Bone marrow (tissue), 2 donors: ENCODE results near the gene VSTM1.
"Not testable (repeated sequence)": the region's sequence is repeated elsewhere in the genome, so short reads cannot be mapped to it uniquely, and the experiment has no call there.

ENCODE experiments used
- DNase-seq, 2 donors: peaks; one replicate each; lab custom pipeline; 2025; lab: John Stamatoyannopoulos, UW

VSTM1 gene

GRCh38 chr19:54073829-54074228, 10.1 kb upstream of the VSTM1 start:
- DNase-seq = no peak

- DNase-seq = no peak
Measured at GRCh38 chr19:54069470-54069869, 5.8 kb upstream of the VSTM1 start.

GRCh38 chr19:54062643-54063042, 1.1 kb downstream of the VSTM1 start:
- no peak for DNase-seq

- no peak for DNase-seq
Measured at GRCh38 chr19:54047616-54048015, 16.1 kb downstream of the VSTM1 start.

DNA sequence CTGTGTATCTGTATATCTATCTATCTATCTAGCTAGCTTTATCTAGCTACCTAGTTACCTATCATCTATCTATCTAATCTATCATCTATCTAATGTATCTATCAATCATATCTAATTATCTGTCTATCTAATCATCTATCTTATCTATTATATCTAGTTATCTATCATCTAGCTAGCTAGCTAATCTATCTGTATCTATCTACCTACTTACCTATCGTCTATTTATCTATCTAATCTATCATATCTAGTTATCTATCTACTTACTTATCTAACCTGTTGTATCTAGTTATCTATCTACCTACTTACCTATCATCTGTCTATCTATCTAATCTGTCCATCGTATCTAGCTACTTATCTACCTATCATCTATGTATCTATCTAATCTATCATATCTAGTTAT, 17.9 kb downstream of the VSTM1 start:
- DNase-seq = no peak

- DNase-seq = no peak
Measured at GRCh38 chr19:54042989-54043388, 20.7 kb downstream of the VSTM1 start.

- no peak for DNase-seq
Measured at GRCh38 chr19:54041969-54042606, 21.6 kb downstream of the VSTM1 start.

DNA sequence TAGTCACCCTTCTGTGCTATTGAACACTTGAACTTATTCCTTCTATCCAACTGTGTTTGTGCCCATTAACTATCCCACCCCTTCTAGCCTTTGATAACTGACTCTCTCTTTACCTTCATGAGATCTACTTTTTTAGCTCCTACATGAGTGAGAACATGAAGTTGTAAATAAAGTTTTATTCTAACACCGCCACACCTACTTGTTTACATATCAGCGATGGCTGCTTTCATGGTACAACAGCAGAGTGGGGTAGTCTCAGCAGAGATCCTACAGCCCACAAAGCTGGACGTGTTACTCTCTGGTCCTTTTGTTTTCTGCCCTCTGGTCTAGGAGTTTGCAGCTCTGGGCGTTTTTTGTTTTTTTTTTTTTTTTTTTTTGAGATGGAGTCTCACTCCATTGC, 23.7 kb downstream of the VSTM1 start:
- no peak for DNase-seq

DNA sequence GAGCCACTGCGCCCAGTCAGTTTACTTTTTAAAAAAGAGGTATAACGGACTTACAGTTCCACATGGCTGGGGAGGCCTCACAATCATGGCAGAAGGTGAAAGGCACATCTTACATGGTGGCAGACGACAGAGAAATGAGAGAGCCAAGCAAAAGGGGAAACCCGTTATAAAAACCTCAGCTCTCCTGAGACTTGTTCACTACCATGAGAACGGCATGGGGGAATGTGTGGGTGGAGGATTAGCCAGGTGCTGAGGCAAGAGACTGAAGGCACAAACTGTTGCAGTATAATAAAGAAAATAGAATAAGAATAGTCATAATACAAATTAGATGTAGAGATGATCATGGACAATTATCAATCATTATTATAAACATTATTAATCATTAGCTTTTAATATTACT, 27.2 kb downstream of the VSTM1 start:
- not testable (repeated sequence) for DNase-seq

- DNase-seq = no peak
Measured at GRCh38 chr19:54035215-54036178, 28.2 kb downstream of the VSTM1 start.

DNA sequence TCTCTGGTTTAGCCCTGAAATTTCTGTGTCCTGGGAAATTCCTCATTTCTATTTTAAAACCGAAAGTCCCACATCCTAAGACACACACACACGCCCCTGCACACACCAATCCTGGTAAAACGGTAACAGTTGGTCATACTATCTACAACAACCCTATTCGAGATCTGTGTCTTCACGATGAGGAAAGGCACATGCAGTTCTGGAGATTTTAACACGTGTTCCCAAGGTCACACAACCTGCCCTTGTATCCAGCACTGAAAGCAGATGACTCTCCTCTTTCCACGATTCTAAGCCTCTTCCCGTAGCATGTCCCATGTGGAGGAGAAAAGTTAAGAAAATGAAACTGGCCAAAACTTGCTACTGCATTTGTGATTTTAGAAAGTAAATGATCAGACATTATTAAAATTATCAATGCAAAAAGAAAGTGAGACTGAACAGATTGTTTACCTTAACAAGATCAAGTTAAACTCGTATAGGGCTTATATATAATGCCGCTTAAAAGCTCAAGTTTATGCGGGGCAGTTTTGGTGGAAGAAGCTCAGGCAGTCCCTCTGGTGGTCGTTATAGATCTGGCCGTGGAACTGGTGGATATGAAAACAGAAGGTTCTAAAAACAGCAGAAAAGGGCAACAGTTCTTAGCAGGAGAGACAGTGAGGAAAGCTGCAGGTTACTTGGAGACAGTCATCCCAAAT, 32.7 kb downstream of the VSTM1 start:
- DNase-seq = no peak

GRCh38 chr19:54029930-54030490, 33.7 kb downstream of the VSTM1 start:
- peak; percentile 25 to 52 for DNase-seq

DNA sequence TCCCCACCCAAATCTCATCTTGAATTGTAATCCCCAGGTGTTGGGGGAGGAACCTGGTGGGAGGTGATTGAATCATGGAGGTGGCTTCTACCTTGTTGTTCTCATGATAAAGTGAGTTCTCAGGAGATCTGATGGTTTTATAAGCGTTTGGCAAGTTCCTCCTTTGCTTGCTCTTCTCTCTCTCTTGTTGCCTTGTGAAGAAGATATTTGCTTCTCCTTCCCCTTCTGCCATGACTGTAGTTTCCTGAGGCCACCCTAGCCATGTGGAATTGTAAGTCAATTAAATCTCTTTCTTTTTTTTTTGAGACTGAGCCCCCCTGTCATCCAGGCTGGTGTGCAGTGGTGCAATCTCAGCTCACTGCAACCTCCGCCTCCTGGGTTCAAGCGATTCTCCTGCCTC, 34.4 kb downstream of the VSTM1 start:
- no peak for DNase-seq

DNA sequence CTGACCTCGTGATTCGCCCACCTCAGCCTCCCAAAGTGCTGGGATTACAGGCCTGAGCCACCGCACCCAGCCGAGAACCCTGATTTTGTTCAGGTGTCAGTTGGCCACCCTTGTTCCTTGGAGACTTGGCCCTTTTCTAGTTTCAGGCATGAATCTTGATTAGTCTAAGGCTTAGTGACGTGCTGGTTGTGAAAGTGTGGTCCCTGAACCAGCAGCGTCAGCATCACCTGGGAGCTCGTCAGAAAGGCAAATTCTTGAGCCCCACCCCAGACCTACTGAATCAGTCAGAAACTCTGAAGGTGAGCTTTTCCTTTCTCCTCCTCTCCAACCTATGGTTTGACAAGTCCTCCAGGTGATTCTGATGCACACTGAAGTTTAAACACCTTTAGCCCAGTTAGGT, 37.0 kb downstream of the VSTM1 start:
- no peak for DNase-seq

- no peak for DNase-seq
Measured at GRCh38 chr19:54024660-54025059, 39.0 kb downstream of the VSTM1 start.

- DNase-seq = no peak
Measured at GRCh38 chr19:54023191-54023590, 40.5 kb downstream of the VSTM1 start.

DNA sequence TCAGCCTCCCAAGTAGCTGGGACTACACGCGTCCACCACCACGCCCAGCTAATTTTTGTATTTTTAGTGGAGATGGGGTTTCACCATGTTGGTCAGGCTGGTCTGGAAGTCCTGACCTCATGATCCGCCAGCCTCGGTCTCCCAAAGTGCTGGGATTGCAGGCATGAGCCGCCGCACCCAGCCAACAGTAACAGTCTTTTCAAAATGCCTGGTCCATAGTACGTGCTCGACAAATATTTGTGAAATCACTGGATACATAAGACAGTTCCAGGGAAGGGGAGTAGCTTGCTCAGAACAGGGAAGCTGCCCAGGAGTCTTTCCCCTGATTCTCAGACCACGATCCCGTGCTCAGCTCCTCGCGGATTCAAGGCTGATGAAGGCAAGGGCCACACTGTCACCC, 41.8 kb downstream of the VSTM1 start:
- DNase-seq = no peak

DNA sequence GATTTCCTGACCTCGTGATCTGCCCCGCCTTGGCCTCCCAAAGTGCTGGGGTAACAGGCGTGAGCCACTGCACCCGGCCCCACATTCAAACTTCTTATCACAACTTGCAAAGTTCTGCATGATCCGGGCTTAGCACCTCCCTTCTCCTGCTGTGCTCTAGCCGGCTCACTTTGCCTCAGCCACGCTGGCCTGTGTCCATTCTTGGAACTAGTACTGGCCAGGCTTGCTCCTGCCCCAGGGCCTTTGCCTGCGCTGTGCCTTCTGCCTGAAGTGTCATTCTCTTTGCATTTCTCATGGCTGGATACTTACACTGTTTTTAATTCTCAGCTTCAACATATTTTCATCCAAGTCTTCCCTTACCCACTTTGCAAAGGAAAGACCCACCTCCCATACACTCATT, 42.3 kb downstream of the VSTM1 start:
- no peak for DNase-seq

DNA sequence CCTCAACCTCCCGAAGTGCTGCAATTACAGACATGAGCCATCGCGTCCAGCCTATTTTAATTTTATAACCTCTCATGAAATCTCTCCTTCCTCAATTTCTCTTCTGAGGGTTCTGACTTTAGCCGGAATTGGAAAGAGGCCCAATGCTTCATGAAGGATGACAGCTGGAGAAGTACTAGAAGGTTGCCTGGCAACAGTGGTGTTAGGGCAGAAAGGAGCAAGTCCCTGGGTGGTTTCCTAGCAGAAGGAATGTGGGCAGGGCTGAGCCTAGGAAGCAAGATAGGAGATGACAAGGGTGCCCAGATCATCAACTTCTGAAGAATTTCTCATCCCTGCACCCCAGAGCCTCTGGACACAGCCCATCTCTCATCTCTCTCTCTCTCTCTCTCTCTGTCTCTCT, 46.4 kb downstream of the VSTM1 start:
- DNase-seq = no peak

DNA sequence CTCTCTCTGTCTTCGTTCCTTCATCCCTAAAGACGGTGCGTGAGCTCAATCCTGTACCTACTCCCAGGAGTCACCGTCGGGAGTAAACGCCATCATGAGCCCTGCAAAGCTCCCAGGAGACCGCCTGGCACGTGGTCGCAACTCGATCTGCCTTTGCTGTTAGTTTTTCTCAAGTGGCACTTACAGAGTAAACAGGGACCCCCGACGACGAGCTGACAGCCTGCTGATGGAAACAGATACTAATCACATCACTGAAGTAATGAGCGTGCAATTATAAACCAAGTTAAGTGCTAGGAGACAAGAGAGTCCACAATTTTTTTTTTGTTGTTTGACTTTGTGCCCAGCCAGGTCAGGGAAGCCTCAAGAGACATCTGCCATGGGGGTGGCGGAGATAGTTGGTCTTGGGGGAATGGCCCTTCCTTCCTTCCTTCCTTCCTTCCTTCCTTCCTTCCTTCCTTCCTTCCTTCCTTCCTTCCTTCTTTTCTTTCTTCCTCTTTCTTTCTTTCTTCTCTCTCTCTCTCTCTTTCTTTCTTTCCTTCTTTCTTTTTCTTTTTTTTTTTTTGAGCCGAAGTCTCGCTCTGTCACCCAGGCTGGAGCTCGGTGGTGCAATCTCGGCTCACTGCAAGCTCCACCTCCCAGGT, 48.7 kb downstream of the VSTM1 start:
- DNase-seq = no peak

DNA sequence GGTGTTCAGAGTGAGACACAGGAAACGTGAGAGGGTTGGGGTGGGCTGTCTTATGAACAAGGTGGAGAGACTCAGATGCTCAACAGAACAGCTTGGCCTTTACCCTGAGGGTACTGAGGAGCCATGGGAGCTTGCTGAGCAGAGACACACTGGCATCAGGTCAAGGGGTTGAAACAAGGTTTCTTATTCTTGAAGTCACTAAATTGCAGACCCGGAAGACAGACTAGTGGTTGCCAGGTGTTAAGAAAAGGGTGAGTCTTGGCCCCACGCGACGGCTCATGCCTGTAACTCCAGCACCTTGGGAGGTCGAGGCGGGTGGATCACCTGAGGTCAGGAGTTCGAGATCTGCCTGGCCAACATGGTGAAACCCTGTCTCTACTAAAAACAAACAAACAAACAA, 49.8 kb downstream of the VSTM1 start:
- DNase-seq = no peak
